22Rv1 (cell line): Measurements from ENCODE around the gene MERTK.

Source experiments
- CTCF ChIP-seq: fragments of 450-650 bp; IDR thresholded peaks from 2 replicates; pipeline ENCODE4 v1.5.1; 2017; ENCODE audit warnings: mild to moderate bottlenecking
- ZFX ChIP-seq: fragments of 450-650 bp; IDR thresholded peaks from 2 replicates; pipeline ENCODE4 v1.6.1; 2017; ENCODE audit warnings: antibody characterized with exemption, borderline replicate concordance

- no peak for TF ChIP-seq CTCF
- TF ChIP-seq ZFX: no peak
These were observed 14.1 kb downstream of the MERTK start for GRCh38 chr2:111912547-111912946.
